HG03378 (cell line): ENCODE measurements around the gene ADAMTS3.
A peak's percentile ranks its signal among the peaks of the same experiment; 100 is the strongest.

Source experiments
- ATAC-seq: cut with Tn5 transposase; IDR thresholded peaks from one replicate; pipeline ENCODE4 v1.9.1; 2021; ENCODE audit warnings: mild to moderate bottlenecking, moderate library complexity; ENCODE audit not compliant: unreplicated experiment

ADAMTS3 gene

DNA sequence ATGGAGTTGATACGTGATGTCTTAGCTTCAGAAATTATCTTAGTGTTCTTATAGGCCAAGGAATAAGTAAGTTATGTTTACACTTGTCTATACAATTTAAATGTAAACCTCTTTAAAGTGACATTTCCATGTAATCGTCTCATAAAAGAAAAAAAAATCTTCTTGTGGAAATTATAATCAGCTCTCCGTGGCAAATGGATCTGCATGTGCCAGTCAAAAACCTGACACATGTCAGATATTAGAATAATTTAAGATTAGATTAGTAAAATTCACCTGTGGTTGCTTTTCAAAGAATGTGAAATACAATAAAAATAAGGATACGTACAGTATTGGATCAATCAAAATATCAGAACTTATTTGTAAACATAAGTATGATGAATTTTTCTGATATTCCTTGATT lies 263.9 kb downstream of the ADAMTS3 start:
- ATAC-seq = no peak

DNA sequence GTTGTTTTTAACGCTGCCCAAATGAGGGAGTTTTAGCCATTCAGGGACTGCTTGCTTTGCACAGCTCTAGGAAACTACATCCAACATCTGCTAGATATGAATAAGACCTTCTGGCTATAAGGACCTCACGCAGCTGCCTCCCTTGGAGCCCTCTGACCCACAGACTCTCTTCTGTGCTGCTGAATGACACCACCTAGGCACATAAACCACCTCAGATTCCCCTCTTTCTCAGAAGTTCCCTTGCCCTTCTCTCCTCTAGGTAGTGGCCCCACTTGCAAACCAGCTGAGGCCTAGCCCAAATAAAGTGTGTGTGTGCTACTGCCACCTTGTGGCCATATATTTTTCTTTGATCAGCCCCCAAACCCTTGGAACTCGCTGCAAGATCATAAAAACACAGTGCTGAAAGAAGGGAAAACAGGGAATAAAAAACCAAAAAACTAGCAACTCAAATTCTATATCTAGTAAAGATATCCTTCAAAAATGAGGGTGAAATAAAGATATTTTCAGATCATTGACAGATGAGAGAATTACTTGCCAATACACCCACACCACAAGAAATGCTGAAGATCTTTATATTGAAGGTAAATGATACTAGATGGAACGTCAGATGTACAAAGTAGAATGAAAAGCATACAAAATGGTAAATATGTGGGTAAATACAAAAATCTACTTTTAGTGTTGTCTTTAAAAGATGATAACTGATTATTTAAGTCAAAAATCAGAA lies 265.9 kb downstream of the ADAMTS3 start:
- ATAC-seq = peak; percentile 95

DNA sequence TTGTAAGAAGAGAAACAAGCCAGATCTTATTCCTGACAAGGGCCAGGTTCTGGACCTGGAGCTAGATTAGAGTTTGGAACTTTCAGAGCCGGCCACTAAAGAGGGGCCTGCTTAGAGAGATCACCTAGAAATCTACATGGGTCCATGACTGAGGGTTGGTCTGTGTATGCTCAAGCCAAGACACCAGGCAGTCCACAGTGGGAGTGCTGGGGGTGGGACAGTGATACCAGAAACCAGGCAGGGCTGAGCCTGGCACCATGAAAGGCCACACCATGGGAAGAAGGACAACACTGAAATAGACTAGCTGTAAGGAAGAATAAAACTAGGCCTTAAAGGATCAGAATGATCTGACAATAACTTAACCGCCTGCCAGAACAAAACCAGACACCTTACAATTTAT lies 267.3 kb downstream of the ADAMTS3 start:
- no peak for ATAC-seq

DNA sequence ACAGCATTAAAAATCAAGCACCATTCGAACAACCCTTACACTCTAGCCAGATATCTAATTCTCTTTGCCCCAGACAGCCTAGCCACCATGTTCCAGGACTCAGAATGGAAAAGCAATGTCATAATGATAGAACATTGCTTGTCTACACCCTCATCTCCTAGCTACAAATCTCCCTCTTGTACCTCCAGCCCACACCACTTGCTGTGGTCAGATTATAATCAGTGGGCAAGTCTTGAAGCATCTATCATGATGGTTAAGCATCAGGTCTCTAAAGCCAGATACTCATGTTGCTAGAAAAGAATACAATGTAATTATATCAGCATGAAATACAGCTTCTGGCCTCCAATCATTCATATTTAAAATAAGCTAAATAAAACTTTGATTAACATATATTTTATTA lies 268.9 kb downstream of the ADAMTS3 start:
- ATAC-seq = no peak

DNA sequence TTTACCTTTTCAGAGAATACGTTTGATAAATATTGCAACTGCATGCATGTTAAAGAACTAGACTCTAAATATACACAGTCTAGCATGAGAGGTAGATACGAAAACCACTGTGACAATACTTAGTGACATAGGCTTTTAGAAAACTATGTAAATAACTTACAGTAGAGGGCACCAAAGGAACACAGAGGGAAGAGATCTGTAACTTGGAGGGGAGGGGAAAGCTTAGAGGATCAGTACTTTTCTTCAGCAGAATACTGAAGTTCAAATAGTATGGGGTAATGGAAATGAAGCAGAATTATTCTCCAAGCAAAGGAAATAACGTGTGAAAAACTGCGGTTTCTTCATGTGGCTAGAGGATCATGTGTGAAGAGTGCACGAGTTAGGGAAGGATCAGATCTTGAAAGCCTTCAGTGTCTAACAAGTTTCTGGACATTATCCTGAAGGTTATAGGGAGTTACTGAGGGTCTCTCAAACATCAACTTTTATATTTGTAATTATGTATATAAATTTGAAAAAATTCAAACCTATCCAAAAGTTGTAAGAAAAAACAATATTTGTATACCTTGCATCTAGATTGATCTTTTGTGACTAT lies 273.0 kb downstream of the ADAMTS3 start:
- ATAC-seq = peak; percentile 77

DNA sequence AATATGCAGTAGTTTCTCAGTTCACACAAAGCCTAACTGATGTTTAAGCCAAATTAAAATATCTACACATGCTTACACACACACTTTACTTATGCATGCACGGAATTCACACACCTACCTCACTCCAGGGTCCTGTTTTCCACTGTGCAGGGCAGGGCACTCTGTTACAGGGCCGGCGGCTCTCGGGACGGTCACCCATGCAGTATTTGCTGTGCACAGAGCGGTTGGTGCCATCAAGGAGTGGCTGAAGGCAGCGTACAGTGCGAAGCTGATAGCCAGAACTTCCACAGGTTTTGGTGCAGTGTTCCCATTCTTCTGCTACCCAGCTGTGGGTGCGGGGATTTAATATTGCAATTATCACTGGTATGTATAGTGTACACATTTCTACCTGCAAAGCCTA lies 278.3 kb downstream of the ADAMTS3 start:
- no peak for ATAC-seq

DNA sequence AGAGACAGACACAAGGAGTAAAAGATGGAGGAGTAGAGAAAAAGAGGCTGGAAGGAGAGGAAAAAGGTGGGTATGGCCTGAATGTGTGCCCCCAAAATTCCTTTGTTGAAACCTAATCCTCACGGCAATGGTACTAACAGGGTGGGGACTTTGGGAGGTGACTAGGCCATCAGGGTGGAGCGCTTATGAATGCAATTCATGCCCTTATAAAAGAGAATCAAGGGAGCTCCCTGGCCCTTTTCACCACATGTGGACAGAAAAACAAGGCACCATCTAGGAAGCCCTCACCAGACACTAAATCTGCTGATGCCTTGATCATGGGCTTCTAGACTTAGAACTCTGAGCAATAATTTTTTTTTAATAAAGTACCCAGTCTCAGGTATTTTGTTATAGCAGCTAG lies 282.1 kb downstream of the ADAMTS3 start:
- ATAC-seq = no peak

DNA sequence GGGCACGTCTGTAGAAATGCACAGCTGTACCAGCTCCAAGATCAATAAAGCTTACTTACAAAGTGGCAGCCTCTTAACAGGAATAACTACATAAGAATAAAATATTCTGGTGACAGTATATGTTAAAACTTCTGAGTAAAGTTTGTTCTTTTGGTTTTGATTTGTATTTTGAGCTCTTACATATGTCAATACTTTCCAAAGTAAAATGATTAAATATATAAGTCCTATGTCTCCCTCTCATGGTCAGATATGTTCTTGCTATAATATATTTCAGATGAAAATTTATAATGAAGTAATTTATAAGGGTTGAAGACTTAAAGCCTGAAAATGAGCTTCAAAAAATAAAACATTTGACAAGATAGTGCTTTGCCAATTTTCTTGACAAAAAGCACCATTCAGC lies 282.8 kb downstream of the ADAMTS3 start:
- no peak for ATAC-seq

DNA sequence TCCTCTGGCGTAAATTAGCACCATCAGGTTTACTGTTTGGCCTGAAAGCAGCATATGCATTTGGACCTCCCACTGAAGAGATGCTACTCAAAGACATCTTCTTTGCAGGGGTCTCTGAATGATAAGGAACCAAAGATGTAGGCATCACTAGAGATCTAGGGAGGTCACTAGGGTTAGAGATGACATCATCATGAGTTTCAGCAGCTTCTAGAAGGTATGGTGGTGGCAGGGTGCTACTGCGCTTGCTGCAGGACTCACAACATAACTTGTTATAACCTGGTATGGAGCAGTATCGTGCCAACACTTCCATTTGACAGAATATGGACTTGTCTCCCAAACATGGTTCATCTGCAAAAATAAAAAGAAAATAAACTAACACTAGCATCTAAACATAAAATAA lies 285.7 kb downstream of the ADAMTS3 start:
- ATAC-seq = no peak

DNA sequence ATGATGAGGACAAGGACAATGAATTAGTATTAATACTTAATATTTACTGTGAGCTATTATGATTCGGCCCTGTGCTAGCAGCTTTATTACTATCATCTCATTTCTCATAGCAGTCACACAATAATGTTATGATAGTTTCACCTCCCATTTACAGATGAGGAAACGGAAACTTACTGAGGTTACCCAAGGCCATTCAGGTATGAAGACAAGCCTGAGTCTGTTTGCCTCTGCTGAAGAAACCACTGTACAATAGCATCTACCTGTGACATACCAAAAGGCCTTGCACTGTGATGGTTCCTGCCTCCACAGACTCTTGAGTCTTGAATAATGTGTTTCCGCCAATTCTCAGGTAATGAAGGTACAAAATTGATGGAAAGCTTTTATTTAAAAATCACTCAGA lies 288.8 kb downstream of the ADAMTS3 start:
- ATAC-seq = no peak

DNA sequence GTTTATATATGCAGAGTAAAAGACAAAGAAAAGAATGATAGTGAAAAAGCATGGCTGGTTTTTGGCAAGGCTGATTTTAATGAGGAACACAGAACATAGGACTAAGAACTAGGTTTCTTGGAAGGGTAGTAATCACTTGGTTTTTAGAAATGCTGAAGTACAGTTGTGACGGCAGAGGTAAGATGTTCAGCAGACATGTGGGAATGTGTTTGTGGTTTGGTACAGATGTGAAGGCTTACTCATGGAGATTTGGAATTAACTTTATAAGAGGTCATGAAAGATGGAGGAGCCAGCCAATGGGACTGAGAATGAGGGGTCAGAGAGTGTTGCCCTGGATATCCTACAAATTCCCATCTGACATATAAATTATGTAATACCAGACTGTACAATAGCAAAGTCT lies 293.6 kb downstream of the ADAMTS3 start:
- ATAC-seq = no peak

DNA sequence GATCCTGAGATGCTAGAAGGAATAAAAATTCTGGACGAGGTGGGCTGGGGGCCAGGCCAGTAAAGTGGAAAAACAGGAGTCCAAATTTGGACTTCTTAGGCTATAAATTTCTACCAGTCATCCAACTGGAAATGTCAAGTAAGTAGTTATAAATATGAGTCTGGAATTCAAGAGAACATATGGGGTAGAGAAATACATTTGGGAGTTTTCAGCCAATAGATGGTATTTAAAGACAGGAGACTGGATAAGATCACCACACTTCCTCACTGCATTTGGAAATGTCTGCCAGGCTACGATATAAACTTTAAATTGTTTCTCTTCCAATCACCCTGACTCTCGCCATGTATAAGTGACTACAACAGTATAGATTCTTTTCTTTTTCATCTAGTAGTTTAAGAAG lies 294.8 kb downstream of the ADAMTS3 start:
- ATAC-seq = no peak

DNA sequence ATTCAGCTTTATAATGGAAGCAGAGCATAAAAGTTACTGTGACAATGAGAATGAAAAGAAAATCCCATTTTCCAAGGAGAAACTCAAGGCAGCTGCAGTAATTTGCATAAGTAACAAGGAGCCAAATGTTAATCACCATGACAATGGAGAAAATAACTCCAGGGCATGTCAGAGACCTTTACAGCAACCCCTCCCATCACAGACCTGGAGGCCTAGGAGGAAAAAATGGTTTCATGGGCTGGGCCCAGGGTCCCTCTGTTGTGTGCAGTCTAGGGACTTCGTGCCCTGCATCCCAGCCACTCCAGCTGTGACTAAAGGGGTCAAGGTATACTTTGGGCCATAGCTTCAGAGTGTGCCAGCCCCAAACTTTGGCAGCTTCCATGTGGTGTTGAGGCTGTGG lies 313.8 kb downstream of the ADAMTS3 start:
- ATAC-seq = no peak

DNA sequence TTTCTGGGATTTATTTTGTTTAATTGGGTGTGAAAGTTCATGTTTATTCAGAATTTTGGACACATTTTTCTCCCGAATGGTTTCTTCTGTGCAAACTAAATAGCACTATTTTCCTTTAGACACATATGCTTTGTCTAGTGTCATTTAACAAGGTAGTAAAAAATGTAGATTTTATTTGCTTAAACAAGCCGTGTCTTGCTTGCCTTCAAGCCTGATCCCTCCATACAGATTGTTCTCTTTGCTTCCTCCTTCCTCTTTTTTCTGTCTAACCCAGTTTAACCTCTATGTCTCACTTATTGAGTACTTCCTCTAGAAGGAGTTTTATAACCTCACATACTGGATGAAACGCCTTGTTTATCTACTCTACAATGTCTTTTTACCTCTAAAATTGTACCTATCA lies 325.4 kb downstream of the ADAMTS3 start:
- no peak for ATAC-seq

DNA sequence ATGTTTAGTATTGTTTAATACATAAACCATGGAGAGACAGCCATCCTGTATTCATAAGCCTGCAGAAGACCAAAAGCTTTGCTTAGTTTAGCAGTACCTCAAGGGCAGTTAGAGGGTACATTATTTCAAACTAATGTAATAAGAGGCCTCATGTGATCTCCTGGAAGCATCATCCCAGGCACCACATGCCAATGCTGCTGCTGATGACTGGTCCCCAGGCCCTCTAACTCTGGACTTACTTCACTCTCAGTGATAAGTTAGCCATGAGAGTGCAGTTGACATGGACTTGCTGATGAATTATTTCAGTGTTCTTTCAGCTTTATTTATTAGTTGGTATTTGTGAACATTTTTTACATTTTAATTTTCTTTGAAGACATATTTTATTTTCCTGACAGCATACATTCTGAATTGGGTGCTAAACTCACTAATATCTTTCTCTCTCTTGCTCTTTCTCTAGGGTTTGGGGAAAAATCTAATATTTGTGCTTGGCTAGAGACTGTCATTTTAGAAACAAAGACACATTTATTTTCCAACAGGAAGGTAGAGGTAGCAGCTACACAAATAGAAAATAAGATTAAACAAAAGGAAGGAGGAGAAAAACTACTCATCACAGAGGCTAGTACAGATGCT lies 329.4 kb downstream of the ADAMTS3 start:
- ATAC-seq = no peak
